Right lobe of liver (tissue), 6 donors: ENCODE data around the gene TCF4. TPM values are rescaled to one million over a fixed set of nuclear protein-coding genes. Genes with fewer than 3 reads are reported as not detected.
A peak's percentile ranks its signal among the peaks of the same experiment; 100 is the strongest.

Experiments used
- ATAC-seq, 4 donors: fragments of 200-7000 bp; cut with Tn5 transposase; one replicate each; pipeline ENCODE4 v1.9.1; 2020; ENCODE audit warnings: mild to moderate bottlenecking in 4 of 4, moderate library complexity in 4 of 4
- DNase-seq, 3 donors: peaks; one replicate each; pipeline ENCODE4 v3.0.0-alpha.2; 2020
- H3K27ac ChIP-seq, 3 donors: fragments of 200-600 bp; one replicate each; pipeline ENCODE4 v1.8.0; 2022
- H3K27me3 ChIP-seq, 2 donors: fragments of 200-600 bp; one replicate each; pipeline ENCODE4 v1.8.0; 2022
- H3K36me3 ChIP-seq, 4 donors: fragments of 200-600 bp; sonication (generic) in 1 of 4; one replicate each; pipeline versions ENCODE4 v1.5.1 to v1.8.0; 2017 to 2022; ENCODE audit warnings: control low read depth in 1 of 4
- H3K4me1 ChIP-seq, 4 donors: fragments of 200-600 bp; sonication (generic) in 1 of 4; one replicate each; pipeline versions ENCODE4 v1.5.1 to v1.8.0; 2017 to 2022; ENCODE audit warnings: control low read depth in 1 of 4
- H3K4me3 ChIP-seq, 3 donors: fragments of 200-600 bp; one replicate each; pipeline ENCODE4 v1.8.0; 2022
- H3K9me3 ChIP-seq, 4 donors: fragments of 200-600 bp; sonication (generic) in 1 of 4; one replicate each; pipeline versions ENCODE4 v1.5.1 to v1.8.0; 2017 to 2022; ENCODE audit warnings: control low read depth in 1 of 4
- POLR2A ChIP-seq: fragments of 450-650 bp; IDR thresholded peaks from one replicate; pipeline ENCODE4 v1.6.1; 2017; ENCODE audit warnings: antibody characterized with exemption, mild to moderate bottlenecking
- WGBS: methylation state at CpG from one replicate; pipeline ENCODE4 v1.1.6; 2018; ENCODE audit warnings: low coverage, low lambda C conversion rate; ENCODE audit not compliant: insufficient coverage; ENCODE audit errors: missing lambda C conversion rate; 5-methylcytosine and 5-hydroxymethylcytosine counted together
- intact Hi-C, 2 donors: fragments of 100-400 bp; cut with DNase I; formaldehyde crosslinking; loops; one replicate each; pipeline versions ENCODE4 v1.11.2 to v1.14.1; 2022
- total RNA-seq, 6 experiments: library from RNA; depleted of rRNA in 2 of 6; stranded (reverse); fragments of >200 nt in 2 of 6; fragmentation: NEBNext Ultra II Directional in 3 of 6; extraction: Animal tissue kit (Norgen Biotek cat#: 25700) in 3 of 6; gene quantifications; one replicate each; pipeline versions ENCODE4 v1.1.0 to v1.2.4, GENCODE V29; 2016 to 2023
- TF ChIP-seq, protein P1 (sequence below), 4 donors: fragments of 200-600 bp in 3 of 4; fragments of 450-650 bp in 1 of 4; IDR thresholded peaks; one replicate each; pipeline versions ENCODE4 v1.5.1 to v1.8.0; 2016 to 2022; ENCODE audit warnings: antibody characterized with exemption in 4 of 4, mild to moderate bottlenecking in 2 of 4
- donor health status: DM: no; HTN: yes; CAD: no.
- donor health status: DM: no; HTN: no; CAD: no.
- donor health status: DM: no; HTN: no; CAD: no.
- donor health status: DM: no; HTN: yes; CAD: no.
- donor health status: DM: no; HTN: yes; CAD: no.

The TCF4 gene
- total RNA-seq, 6 experiments from 2014 or later: 8.1 to 19.5 (median 10.4) TPM

- intact Hi-C loops: no loop called here
- Histone ChIP-seq H3K9me3 (no peaks in the 10 kb centered on the region), H3K27ac (peak overlapping the region in 1 of 3 donors; percentile 26), H3K4me1 (peaks cover 0 to 3% (median 0%) of the 10 kb centered on the region in 4 donors), H3K36me3 (no peaks in the 10 kb centered on the region), H3K4me3 (no peak overlapping the region), H3K27me3 (no peaks in the 10 kb centered on the region)
- peak in 2 of 4 donors; percentile 42 to 48 for ATAC-seq
- no peak for DNase-seq
- TF ChIP-seq, protein P1, sequence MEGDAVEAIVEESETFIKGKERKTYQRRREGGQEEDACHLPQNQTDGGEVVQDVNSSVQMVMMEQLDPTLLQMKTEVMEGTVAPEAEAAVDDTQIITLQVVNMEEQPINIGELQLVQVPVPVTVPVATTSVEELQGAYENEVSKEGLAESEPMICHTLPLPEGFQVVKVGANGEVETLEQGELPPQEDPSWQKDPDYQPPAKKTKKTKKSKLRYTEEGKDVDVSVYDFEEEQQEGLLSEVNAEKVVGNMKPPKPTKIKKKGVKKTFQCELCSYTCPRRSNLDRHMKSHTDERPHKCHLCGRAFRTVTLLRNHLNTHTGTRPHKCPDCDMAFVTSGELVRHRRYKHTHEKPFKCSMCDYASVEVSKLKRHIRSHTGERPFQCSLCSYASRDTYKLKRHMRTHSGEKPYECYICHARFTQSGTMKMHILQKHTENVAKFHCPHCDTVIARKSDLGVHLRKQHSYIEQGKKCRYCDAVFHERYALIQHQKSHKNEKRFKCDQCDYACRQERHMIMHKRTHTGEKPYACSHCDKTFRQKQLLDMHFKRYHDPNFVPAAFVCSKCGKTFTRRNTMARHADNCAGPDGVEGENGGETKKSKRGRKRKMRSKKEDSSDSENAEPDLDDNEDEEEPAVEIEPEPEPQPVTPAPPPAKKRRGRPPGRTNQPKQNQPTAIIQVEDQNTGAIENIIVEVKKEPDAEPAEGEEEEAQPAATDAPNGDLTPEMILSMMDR (IDR thresholded peaks at IDR 0.05): no peak
- TF ChIP-seq POLR2A: no peak
- WGBS: 73% methylated on average over 4 of the region's 5 CpGs
Measured at GRCh38 chr18:55268628-55269275, 319.2 kb downstream of the TCF4 start.

- Histone ChIP-seq H3K4me1 (peaks cover 0 to 3% (median 0%) of the 10 kb centered on the region in 4 donors), H3K9me3 (no peaks in the 10 kb centered on the region), H3K27me3 (no peaks in the 10 kb centered on the region), H3K4me3 (no peak overlapping the region), H3K36me3 (no peaks in the 10 kb centered on the region), H3K27ac (no peak overlapping the region)
- ATAC-seq (peak in 3 of 4 donors; percentile 33 to 66 (median 39)), DNase-seq (no peak)
- TF ChIP-seq POLR2A: no peak
- TF ChIP-seq, protein P1 (IDR thresholded peaks at IDR 0.05): no peak
- intact Hi-C loops: no loop called here
- 51% methylated on average over 3 of the region's 3 CpGs for WGBS
Measured at GRCh38 chr18:55268151-55268601, 319.8 kb downstream of the TCF4 start.

GRCh38 chr18:55266981-55267380 lies 321.0 kb downstream of the TCF4 start:
- Histone ChIP-seq H3K27me3 (no peaks in the 10 kb centered on the region), H3K4me1 (peaks cover 0 to 3% (median 0%) of the 10 kb centered on the region in 4 donors), H3K4me3 (no peak overlapping the region), H3K9me3 (no peaks in the 10 kb centered on the region), H3K27ac (no peak overlapping the region), H3K36me3 (no peaks in the 10 kb centered on the region)
- intact Hi-C loops: no loop called here
- TF ChIP-seq, protein P1 (IDR thresholded peaks at IDR 0.05): no peak
- TF ChIP-seq POLR2A: no peak
- ATAC-seq (no peak), DNase-seq (no peak)
- WGBS: 45% methylated on average over 6 of the region's 6 CpGs

DNA sequence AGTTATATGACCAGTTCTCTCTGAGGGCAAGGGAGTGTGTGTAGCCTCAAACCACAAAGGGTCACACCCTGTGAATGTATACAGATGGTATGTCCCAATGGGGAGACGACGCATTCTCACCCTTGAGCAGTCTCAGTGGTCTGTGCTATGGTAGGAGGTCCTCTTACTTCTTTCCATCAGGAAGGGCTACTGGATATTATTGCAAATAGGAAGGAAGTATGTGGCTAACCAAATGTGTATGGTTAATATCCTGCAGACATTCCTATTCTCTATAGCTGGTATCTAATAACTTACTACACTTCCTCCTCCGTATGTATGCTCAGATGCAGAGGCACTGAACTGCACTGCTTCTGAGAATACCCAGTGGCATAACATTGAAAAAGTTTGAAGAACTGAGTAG lies 322.0 kb downstream of the TCF4 start:
- WGBS: 68% methylated on average over 3 of the region's 3 CpGs
- Histone ChIP-seq H3K27ac (no peak overlapping the region), H3K27me3 (no peaks in the 10 kb centered on the region), H3K9me3 (no peaks in the 10 kb centered on the region), H3K4me1 (peaks cover 0 to 3% (median 0%) of the 10 kb centered on the region in 4 donors), H3K4me3 (no peak overlapping the region), H3K36me3 (no peaks in the 10 kb centered on the region)
- intact Hi-C loops: no loop called here
- TF ChIP-seq, protein P1 (IDR thresholded peaks at IDR 0.05): no peak
- no peak for TF ChIP-seq POLR2A
- DNase-seq (no peak), ATAC-seq (peak in 2 of 4 donors; percentile 16 to 18)
